ENCODE measurements around the gene IPO9. TPM values are rescaled to one million over a fixed set of nuclear protein-coding genes. Genes with fewer than 3 reads are reported as not detected.

The IPO9 gene
- total and polyA plus RNA-seq, 2 donors (not counting 1 experiment from before 2014, with no cell fraction given): 13.3 to 56.9 TPM

DNA sequence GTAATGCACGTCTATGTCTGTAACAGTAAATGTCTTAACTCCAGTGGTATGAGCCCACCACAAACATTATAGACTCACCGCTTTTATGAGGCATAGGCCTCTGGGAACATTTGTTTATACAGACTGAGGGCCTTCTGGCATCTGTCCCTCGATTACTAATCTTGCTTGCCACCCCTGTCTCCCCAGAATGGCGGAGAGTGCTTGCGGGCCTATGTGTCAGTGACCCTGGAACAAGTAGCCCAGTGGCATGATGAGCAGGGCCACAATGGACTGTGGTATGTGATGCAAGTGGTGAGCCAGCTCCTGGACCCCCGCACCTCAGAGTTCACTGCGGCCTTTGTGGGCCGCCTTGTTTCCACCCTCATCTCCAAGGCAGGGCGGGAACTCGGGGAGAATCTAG is 41.4 kb downstream of the IPO9 start:
- intact Hi-C loops (cut with micrococcal nuclease): no loop called here
- CTCF ChIA-PET: no interaction called here
- Mint-ChIP-seq H3K9me3 (ENCODE audit: insufficient read depth) (no peaks in the 10 kb centered on the region), H3K27me3 (no peaks in the 10 kb centered on the region), H3K4me1 (peaks cover 5% of the 10 kb centered on the region), H3K27ac (no peak overlapping the region), H3K4me3 (no peak overlapping the region)
- H3K27ac ChIP-seq (ENCODE audit: low read length in 2 of 2): no peak overlapping the region
- no peak overlapping the region for H2AFZ ChIP-seq (ENCODE audit: insufficient read depth, low read depth, low read length, poor library complexity, severe bottlenecking)
- H3K36me3 ChIP-seq (replicated peaks in 1 of 2; ENCODE audit: control extremely low read depth in 1 of 2, control insufficient read depth in 1 of 2, extremely low read depth in 1 of 2, insufficient read depth in 2 of 2, low read length in 1 of 2): peaks cover 0 to 80% of the 10 kb centered on the region in 2 experiments
- H3K4me3 ChIP-seq (ENCODE audit: control extremely low read depth in 1 of 5, extremely low read depth in 1 of 5, insufficient read depth in 1 of 5, low read depth in 2 of 5, low read length in 4 of 5): no peak overlapping the region
- peaks cover 0 to 3% of the 10 kb centered on the region in 2 donors for H3K4me1 ChIP-seq (ENCODE audit: control insufficient read depth in 2 of 2, insufficient read depth in 2 of 2, low read length in 2 of 2)
- no peaks in the 10 kb centered on the region for H3K27me3 ChIP-seq (replicated peaks in 1 of 4; ENCODE audit: control extremely low read depth in 1 of 4, control insufficient read depth in 3 of 4, insufficient read depth in 4 of 4, low read length in 3 of 4)
- no peak for TF ChIP-seq EZH2 (IDR thresholded peaks at IDR 0.05; ENCODE audit: borderline replicate concordance, insufficient read depth, low read depth, low read length, poor library complexity, severe bottlenecking)
- TF ChIP-seq, protein P1, sequence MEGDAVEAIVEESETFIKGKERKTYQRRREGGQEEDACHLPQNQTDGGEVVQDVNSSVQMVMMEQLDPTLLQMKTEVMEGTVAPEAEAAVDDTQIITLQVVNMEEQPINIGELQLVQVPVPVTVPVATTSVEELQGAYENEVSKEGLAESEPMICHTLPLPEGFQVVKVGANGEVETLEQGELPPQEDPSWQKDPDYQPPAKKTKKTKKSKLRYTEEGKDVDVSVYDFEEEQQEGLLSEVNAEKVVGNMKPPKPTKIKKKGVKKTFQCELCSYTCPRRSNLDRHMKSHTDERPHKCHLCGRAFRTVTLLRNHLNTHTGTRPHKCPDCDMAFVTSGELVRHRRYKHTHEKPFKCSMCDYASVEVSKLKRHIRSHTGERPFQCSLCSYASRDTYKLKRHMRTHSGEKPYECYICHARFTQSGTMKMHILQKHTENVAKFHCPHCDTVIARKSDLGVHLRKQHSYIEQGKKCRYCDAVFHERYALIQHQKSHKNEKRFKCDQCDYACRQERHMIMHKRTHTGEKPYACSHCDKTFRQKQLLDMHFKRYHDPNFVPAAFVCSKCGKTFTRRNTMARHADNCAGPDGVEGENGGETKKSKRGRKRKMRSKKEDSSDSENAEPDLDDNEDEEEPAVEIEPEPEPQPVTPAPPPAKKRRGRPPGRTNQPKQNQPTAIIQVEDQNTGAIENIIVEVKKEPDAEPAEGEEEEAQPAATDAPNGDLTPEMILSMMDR (IDR thresholded peaks at IDR 0.05): no peak
- POLR2A ChIA-PET: no interaction called here
- 100% methylated on average over 6 of the region's 10 CpGs for WGBS (ENCODE audit: insufficient coverage)
- no peak overlapping the region for H3K9ac ChIP-seq (ENCODE audit: low read length)
- no peak for DNase-seq
- ATAC-seq (ENCODE audit: low read depth): no peak
- H3K79me2 ChIP-seq (ENCODE audit: control insufficient read depth, insufficient read depth, low read length): no peaks in the 10 kb centered on the region
- H3K9me3 ChIP-seq (ENCODE audit: control extremely low read depth in 1 of 3, control insufficient read depth in 2 of 3, insufficient read depth in 1 of 3, low read length in 2 of 3): no peaks in the 10 kb centered on the region
- no peak overlapping the region for H3K4me2 ChIP-seq (replicated peaks; ENCODE audit: low read depth, low read length, poor library complexity, severe bottlenecking)
- H4K20me1 ChIP-seq (ENCODE audit: control insufficient read depth, insufficient read depth, low read length, poor library complexity, severe bottlenecking): no peaks in the 10 kb centered on the region

DNA sequence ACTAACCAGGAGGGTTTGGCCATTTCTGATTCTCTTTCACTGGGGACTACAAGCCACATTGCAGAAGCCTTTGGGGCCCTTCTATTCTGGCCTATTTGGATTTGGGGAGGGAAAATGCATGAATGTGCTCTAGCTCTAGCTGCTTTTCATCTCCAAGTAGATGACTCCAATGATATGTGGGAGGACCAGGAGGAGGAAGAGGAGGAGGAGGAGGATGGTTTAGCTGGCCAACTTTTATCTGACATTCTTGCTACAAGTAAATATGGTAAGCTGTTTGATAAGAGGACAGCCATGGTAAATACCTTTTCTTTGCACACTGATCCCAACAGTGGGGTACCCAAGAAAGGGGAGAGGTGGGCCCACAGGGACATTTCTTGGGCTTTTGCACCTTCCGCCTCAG is 45.7 kb downstream of the IPO9 start:
- Histone ChIP-seq H2AFZ (ENCODE audit: insufficient read depth, low read depth, low read length, poor library complexity, severe bottlenecking) (no peak overlapping the region), H3K79me2 (ENCODE audit: control insufficient read depth, insufficient read depth, low read length) (no peaks in the 10 kb centered on the region), H3K4me1 (ENCODE audit: control insufficient read depth in 2 of 2, insufficient read depth in 2 of 2, low read length in 2 of 2) (no peaks in the 10 kb centered on the region), H4K20me1 (ENCODE audit: control insufficient read depth, insufficient read depth, low read length, poor library complexity, severe bottlenecking) (no peaks in the 10 kb centered on the region), H3K9ac (ENCODE audit: low read length) (no peak overlapping the region), H3K36me3 (replicated peaks in 1 of 2; ENCODE audit: control extremely low read depth in 1 of 2, control insufficient read depth in 1 of 2, extremely low read depth in 1 of 2, insufficient read depth in 2 of 2, low read length in 1 of 2) (peaks cover 2 to 48% of the 10 kb centered on the region in 2 experiments), H3K9me3 (ENCODE audit: control extremely low read depth in 1 of 3, control insufficient read depth in 2 of 3, insufficient read depth in 1 of 3, low read length in 2 of 3) (no peaks in the 10 kb centered on the region), H3K27me3 (replicated peaks in 1 of 4; ENCODE audit: control extremely low read depth in 1 of 4, control insufficient read depth in 3 of 4, insufficient read depth in 4 of 4, low read length in 3 of 4) (no peaks in the 10 kb centered on the region), H3K4me3 (ENCODE audit: control extremely low read depth in 1 of 5, extremely low read depth in 1 of 5, insufficient read depth in 1 of 5, low read depth in 2 of 5, low read length in 4 of 5) (no peak overlapping the region), H3K27ac (ENCODE audit: low read length in 2 of 2) (no peak overlapping the region), H3K4me2 (replicated peaks; ENCODE audit: low read depth, low read length, poor library complexity, severe bottlenecking) (no peak overlapping the region)
- no peaks in the 10 kb centered on the region for H3K4me1 Mint-ChIP-seq
- no peaks in the 10 kb centered on the region for H3K9me3 Mint-ChIP-seq (ENCODE audit: insufficient read depth)
- TF ChIP-seq, protein P1 (IDR thresholded peaks at IDR 0.05): no peak
- no peak for TF ChIP-seq EZH2 (IDR thresholded peaks at IDR 0.05; ENCODE audit: borderline replicate concordance, insufficient read depth, low read depth, low read length, poor library complexity, severe bottlenecking)
- no peak overlapping the region for H3K27ac Mint-ChIP-seq
- no peak for ATAC-seq (ENCODE audit: low read depth)
- H3K4me3 Mint-ChIP-seq: no peak overlapping the region
- no peaks in the 10 kb centered on the region for H3K27me3 Mint-ChIP-seq
- no peak for DNase-seq
- WGBS (ENCODE audit: insufficient coverage): 100% methylated on average over 1 of the region's 1 CpG
- intact Hi-C loops (cut with micrococcal nuclease): no loop called here
- ChIA-PET CTCF (interaction anchor here (1.2 kb wide), 1 partner anchor 21 kb away, joined by 3 read pairs; no protein-coding TSS in a partner anchor), POLR2A (no interaction called here)
